ENCODE results near the gene STPG2.

- TF ChIP-seq POLR2A (IDR thresholded peaks at IDR 0.05; ENCODE audit: low read length), result no peak
- no peak for TF ChIP-seq GATA1 (IDR thresholded peaks at IDR 0.05; ENCODE audit: low read depth, low read length)
Measured at GRCh38 chr4:97517939-97518338, 625.3 kb downstream of the STPG2 start.

Measured in erythroblast (primary cell).